Measurements from ENCODE around the gene MISFA. TPM values are rescaled to one million over a fixed set of nuclear protein-coding genes. Genes with fewer than 3 reads are reported as not detected.

Gene MISFA
- total and polyA plus RNA-seq, 2 of the 4 experiments (the other 2 are of a cell fraction): 0.38 TPM; not detected in 1

DNA sequence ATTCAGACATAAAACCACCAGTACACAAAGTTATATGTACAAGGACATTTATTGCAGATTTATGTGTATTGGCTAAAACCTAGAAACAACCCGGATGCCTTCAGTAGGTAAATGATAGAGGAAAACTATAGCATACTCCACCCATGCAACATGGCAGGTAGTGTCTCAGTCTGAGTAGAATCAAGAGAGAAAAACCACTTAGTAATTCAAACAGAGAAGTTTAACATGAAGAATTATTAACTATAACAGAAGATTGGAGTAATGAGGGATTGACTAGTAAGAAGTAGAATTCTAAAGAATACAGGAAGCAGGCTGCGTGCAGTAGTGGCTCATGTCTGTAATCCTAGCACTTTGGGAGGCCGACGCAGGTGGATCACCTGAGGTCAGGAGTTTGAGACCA is 50.8 kb downstream of the MISFA start:
- Histone ChIP-seq H3K36me3 (ENCODE audit: control insufficient read depth, insufficient read depth, low read length) (no peaks in the 10 kb centered on the region), H3K9me1 (ENCODE audit: insufficient read depth, low read length) (no peaks in the 10 kb centered on the region), H3K4me3 (ENCODE audit: insufficient read depth, low read depth, low read length) (no peak overlapping the region), H2BK20ac (ENCODE audit: low read depth, low read length) (no peak overlapping the region), H3K4me1 (ENCODE audit: control insufficient read depth, insufficient read depth, low read length) (no peaks in the 10 kb centered on the region), H4K5ac (ENCODE audit: low read depth, low read length) (no peak overlapping the region), H3K79me1 (ENCODE audit: low read depth in 1 of 2, low read length in 2 of 2) (no peaks in the 10 kb centered on the region), H3K4me2 (ENCODE audit: low read depth, low read length) (no peak overlapping the region), H3K4ac (ENCODE audit: low read depth, low read length) (no peak overlapping the region), H3K14ac (replicated peaks; ENCODE audit: low read depth, low read length) (no peak overlapping the region), H3K9me3 (ENCODE audit: control insufficient read depth, insufficient read depth, low read length) (no peaks in the 10 kb centered on the region), H2AK9ac (replicated peaks; ENCODE audit: low read depth, low read length, poor library complexity) (no peak overlapping the region), H2AK5ac (ENCODE audit: low read depth, low read length) (no peak overlapping the region), H2BK15ac (ENCODE audit: low read depth, low read length) (no peak overlapping the region), H3K23ac (ENCODE audit: low read depth, low read length) (no peak overlapping the region), H2BK5ac (ENCODE audit: low read depth, low read length, poor library complexity, severe bottlenecking) (no peak overlapping the region), H2AFZ (replicated peaks; ENCODE audit: low read length, poor library complexity) (no peak overlapping the region), H3K18ac (ENCODE audit: low read depth, low read length) (no peak overlapping the region), H2BK120ac (ENCODE audit: low read depth, low read length) (no peak overlapping the region), H3K9ac (ENCODE audit: low read depth, low read length) (no peak overlapping the region), H3K27ac (ENCODE audit: insufficient read depth, low read length) (no peak overlapping the region), H3K27me3 (ENCODE audit: control insufficient read depth, insufficient read depth, low read length) (no peaks in the 10 kb centered on the region), H4K20me1 (ENCODE audit: insufficient read depth, low read length) (no peaks in the 10 kb centered on the region), H3K56ac (ENCODE audit: extremely low read depth, insufficient read depth, low read length) (no peak overlapping the region), H4K8ac (ENCODE audit: low read depth in 2 of 2, low read length in 2 of 2) (no peak overlapping the region), H4K91ac (ENCODE audit: insufficient read depth, low read depth, low read length) (no peak overlapping the region)
- dilution Hi-C loops (cut with HindIII; ENCODE audit: low sequenced_read_pairs, unreplicated experiment) (no loop called here), intact Hi-C loops (cut with micrococcal nuclease) (loop anchor here (2.0 kb wide), 1 partner anchor 408 kb away; no protein-coding TSS in a partner anchor), in situ Hi-C loops (cut with MboI; ENCODE audit: low sequenced_read_pairs) (no loop called here)
- WGBS, 2 experiments (ENCODE audit: extremely low coverage in 2 of 2, insufficient read length in 1 of 2): no CpG with 5 or more reads among the region's 4 CpGs
- TF ChIP-seq RCOR1 (IDR thresholded peaks at IDR 0.05; ENCODE audit: insufficient replicate concordance, low read length) (no peak), CEBPB (IDR thresholded peaks at IDR 0.05; ENCODE audit: low read depth, low read length) (no peak)
- TF ChIP-seq, protein P1, sequence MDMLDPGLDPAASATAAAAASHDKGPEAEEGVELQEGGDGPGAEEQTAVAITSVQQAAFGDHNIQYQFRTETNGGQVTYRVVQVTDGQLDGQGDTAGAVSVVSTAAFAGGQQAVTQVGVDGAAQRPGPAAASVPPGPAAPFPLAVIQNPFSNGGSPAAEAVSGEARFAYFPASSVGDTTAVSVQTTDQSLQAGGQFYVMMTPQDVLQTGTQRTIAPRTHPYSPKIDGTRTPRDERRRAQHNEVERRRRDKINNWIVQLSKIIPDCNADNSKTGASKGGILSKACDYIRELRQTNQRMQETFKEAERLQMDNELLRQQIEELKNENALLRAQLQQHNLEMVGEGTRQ (IDR thresholded peaks at IDR 0.05; ENCODE audit: low read depth, low read length): no peak
- DNase-seq (no peak), ATAC-seq (ENCODE audit: low read depth) (no peak)
- CTCF ChIA-PET: no interaction called here
- POLR2A ChIA-PET (ENCODE audit: unreplicated experiment): no interaction called here
- BruUV-seq (replicated peaks): no TSS peak
